NCI-H1436 (cell line): Measurements from ENCODE around the gene SLC3A2.
"Not testable (repeated sequence)": the region's sequence is repeated elsewhere in the genome, so short reads cannot be mapped to it uniquely, and the experiment has no call there.

Experiments
- DNase-seq: peaks from one replicate; lab custom pipeline; 2025; lab: John Stamatoyannopoulos, UW

Gene SLC3A2

DNA sequence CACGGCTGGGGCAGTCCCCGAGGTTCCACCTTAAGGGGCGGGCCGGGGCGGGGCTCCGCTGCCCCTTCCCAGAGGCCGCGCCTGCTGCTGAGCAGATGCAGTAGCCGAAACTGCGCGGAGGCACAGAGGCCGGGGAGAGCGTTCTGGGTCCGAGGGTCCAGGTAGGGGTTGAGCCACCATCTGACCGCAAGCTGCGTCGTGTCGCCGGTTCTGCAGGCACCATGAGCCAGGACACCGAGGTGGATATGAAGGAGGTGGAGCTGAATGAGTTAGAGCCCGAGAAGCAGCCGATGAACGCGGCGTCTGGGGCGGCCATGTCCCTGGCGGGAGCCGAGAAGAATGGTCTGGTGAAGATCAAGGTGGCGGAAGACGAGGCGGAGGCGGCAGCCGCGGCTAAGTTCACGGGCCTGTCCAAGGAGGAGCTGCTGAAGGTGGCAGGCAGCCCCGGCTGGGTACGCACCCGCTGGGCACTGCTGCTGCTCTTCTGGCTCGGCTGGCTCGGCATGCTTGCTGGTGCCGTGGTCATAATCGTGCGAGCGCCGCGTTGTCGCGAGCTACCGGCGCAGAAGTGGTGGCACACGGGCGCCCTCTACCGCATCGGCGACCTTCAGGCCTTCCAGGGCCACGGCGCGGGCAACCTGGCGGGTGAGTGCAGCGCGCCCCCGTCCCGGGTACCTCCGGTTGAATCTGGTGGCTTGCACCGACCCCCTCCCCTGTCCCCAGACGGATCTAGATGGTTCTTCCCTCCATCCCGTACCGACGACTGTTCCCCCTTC, at the start of gene SLC3A2:
TSS of gene SLC3A2 (plus strand) at position 94 of the 776 bp plus-strand sequence. CDS start at position 222, 128 bp downstream.
- DNase-seq, result peak; percentile 91

DNA sequence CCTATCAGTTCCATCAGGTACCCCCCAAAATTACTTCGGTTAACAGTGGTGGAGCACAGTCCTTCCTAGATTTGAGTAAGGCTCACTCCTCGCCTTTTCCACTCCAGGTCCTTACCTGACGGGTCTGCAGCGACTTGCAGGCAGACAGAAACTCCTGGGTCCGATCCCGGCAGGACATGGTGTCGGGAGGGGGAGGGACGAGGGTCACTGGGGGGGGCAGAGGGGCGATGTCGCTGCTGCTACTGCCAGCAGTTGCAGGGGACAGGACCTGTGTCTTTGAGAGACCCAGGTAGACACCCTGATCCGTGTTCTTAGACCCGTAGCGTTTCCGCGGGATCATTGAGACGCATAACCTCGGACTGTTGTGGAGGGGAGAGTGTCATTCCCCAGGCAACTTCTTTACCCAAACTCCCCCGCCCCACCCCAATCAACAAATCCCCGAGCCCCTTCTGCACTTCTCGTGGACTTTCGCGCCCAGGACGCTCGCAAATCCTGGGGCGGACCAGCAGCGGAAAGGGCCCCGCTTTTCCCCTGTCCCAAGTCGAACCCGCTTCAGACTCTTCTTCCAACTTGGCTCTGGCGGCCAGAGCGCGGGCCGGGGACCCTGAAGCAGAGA, 49.7 kb upstream of the SLC3A2 start:
- DNase-seq, result peak; percentile 35

DNA sequence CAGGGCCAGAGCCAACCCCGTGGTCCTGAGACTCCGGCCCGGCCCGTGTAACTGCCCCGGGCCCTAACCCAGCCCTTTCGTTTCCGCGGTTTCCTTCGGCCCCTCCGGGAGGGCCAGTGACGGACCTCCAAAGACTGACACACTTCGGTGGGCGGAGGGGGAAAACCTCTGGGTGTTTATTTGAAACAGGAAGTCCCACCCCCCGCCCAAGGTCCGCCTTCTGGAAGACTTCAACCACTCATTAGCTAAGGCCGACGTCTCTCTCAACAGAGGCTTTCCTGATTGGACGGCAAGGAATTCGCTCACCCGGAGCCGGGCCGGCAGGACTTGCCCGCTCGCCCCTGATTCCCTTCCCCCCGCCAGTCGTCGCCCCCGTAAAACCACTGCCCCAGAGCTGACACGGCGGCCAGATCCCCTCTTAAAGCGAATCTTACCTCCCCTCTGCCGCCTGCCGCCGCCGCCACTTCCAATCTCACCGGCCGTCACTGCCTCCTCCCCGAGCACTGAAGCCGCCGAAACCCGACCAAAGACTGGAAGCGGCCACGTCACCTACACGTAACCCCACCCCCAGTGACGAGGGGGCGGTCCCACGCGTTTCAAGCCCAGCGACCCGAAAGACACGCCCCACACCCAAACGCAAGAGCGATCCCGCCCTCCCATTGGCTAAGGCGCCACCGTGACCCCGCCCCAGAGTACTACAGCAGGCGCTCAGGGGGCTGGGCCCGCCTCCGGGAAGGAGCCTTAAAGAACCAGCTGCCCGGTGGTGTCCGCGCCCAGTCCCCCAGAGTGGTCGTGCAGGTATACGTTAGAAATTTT, 49.0 kb upstream of the SLC3A2 start, which contains the start of gene STX5:
TSS of gene STX5 (minus strand) at position 532 of the 816 bp plus-strand sequence. CDS start 808 bp downstream, outside the sequence.
- peak; percentile 98 for DNase-seq

DNA sequence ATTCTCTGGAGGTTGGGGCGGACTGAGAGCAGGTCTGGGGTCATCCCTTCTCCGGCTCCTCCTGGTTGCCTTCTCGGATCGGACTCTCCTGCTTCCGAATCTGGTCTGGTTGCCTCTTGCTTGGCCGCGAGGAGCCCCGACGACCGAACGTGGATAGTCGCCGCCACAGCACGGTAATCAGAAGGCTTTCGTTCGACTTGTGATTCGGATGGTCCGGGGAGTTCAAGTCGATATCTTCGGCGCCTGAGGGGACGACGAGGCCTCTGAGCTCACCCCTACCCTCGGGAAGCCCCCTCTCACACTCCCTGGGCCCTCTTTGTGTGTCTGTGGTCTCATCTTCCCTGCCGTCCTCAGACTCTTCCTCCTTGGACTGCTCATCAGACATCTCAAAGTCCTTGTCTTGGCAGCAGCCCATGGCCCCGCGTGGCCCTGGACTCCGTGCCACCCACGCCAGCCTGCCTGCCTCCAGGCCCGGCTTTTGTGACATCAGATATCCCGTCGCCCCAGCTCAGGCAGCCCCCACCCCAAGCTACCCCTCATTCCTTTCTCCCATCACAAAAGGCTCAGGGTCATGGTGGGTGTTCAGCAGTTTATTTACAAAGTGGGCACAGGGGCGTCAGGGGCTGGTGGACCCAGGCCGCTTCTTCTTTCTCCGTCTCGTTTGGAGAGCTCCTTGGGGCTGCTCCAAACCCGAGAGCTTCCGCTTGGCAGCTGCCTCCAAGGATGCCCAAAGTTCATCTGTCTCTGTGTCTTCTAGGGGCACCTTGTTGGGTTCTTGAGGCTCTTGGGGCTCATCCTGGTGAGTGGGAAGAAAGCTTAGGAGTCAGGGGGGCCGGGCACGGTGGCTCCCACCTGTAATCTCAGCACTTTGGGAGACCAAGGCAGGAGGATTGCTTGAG, 48.1 kb upstream of the SLC3A2 start, which contains the start of gene TEX54:
TSS of gene TEX54 (minus strand) at position 506 of the 899 bp plus-strand sequence.
- no peak for DNase-seq

DNA sequence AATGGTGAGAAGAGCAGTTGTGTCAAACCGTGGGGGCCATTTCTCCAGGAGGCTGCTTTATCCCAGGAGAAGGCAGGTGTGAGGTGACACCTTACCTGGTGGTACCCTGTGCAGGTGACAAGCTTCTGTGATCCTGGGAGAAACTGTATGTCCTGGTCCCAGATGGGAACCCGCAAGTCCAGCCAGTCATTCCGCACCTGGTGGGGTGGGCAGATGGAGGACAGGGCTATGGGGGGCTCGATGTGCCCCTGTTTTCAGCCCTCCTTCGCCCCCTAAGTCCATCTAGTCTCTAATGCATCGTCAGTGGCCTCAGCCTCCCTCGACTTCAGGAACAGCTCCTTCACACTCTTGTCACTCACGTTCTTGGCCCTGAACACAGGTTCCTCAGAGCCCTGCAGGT, 45.4 kb upstream of the SLC3A2 start:
- DNase-seq, result no peak

DNA sequence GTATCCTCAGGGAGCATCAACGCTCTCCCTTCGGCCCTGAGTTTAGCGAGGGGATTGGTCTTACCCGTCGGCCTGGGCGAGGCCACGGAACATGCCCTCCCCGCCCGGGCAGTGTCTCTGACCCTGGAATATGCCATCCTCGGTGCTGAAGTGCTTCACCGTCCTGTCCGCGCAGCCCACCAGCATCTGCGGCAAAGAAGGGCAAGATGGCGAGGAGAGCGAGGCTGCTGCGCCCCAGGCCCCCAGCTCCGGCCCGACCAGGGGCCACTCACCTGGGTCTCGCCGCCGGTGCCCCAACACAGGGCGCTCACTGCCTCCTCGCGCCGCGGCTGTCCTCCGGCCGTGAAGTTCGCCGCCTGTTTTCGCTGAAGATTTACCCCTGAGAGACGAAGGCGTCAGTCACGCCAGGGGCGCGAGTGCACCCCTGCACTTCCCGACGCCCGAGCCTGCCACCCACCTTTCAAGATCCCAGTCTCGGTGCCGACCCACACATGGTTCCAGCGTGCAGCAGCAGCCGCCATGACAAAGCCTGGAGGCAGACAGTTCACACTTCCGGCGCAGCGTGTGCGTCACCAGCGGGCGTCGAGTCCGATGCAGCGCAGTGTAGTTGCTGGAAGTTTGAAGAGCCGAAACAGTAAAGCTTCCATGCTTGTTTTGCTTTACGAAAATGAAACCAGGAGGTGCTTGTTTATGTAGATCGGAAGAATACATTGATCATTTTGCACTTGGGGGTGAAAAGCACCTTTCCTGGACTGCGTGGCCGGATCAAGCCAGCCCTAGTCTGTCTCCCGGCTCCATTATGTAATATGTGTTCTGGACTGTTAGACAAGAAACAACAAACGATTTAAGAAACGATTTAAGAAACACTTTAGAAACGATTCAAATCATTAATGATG, 41.4 kb upstream of the SLC3A2 start, which contains the start of gene WDR74:
TSS of gene WDR74 (minus strand) at position 541 of the 896 bp plus-strand sequence. CDS start at position 521, 20 bp downstream.
- DNase-seq, result peak; percentile 81

DNA sequence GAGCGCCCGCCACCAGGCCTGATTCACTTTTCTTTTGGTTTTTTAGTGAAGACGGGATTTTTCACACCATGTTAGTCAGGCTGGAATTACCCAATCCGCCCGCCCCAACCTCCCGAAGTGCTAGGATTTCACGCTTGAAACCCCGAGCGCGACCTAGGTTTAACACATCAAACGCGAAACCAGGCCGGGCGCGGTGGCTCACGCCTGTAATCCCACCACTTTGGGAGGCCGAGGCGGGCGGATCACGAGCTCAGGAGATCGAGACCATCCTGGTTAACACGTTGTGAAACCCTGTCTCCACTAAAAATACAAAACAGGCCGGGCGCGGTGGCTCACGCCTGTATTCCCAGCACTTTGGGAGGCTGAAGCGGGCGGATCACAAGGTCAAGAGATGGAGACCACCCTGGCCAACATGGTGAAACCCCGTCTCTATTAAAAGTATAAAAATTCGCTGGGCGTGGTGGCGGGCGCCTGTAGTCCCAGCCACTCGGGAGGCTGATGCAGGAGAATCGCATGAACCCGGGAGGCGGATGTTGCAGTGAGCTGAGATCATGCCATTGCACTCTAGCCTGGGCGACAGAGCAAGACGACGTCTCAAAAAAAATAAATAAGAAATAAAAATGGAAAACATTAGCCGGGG, 39.9 kb upstream of the SLC3A2 start:
- DNase-seq, result peak; percentile 43

DNA sequence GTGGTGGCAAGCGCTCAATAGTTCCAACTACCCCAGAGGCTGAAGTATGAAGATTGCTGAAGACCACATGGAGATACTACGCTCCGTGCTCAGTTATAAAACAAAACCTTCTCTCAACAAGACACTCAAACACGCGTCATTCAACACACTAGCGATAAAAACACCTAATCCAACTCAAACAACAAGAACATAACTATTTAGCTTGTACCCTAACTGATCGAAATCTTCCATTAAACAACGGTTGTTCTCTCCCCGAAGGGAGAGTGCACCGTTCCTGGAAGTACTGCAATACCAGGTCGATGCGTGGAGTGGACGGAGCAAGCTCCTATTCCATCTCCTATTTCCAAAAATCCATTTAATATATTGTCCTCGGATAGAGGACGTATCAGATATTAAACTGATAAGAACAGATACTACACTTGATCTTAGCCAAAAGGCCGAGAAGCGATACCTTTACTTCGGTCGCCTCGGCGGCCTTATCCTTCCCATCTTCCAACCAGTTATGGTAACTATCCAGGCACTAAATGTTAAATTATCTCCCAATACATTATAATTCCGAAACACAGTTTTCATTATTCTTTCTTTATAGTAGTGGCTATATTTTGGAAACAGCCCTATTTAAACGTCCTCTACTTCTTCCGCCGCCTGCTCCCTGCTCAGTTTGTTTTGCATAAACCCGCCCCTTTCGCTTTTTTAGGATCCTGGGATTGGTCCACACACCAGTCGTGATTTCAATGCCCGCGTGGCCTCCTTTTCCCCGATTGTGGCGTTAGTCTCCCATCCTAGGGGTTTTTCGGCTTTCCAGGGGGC, 39.1 kb upstream of the SLC3A2 start:
- DNase-seq, result peak; percentile 90

DNA sequence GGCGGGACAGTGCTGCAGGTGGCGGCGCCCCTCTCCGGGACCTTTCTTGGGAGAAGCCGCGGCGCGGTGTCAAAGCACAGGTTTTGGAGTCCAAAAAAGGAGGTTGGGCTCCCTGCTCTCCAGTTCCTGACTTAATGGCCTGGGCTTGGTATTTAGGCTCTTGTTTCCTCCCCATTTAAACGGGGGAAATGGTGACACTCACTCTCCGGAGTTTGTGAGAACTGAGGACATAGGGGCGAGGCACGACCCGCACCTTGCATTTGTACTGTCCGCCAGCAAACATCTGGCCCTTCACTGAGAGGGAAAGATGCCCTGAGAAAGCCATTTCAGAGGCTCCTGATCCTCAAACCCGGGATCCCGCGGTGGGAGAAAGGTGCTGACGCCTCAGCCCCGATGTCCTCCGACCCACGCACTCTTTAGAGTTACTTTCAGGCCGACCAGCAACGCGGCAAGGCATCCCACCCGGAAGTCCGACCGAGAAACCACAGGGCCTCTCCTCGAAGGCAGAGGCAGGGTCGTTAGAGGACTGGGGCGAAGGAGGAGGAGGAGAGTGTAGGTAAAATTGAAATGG, 38.4 kb upstream of the SLC3A2 start:
- DNase-seq, result no peak

DNA sequence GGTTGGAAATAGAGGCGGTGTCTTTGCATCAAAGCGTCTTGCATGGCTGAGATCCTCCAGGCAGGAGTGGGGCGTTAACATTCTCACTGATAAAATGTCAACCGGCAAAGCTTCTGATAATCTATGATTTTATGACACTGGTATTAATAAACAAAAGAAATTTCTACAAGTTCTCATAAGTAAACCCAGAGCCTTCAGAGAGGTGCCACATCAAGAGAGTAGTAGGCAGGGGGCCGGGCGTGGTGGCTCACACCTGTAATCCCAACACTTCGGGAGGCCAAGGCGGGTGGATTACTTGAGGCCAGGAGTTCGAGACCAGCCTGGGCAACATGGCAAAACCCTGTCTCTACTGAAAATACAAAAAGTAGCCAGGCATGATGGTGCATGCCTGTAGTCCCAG, 37.8 kb upstream of the SLC3A2 start:
- DNase-seq, result not testable (repeated sequence)

DNA sequence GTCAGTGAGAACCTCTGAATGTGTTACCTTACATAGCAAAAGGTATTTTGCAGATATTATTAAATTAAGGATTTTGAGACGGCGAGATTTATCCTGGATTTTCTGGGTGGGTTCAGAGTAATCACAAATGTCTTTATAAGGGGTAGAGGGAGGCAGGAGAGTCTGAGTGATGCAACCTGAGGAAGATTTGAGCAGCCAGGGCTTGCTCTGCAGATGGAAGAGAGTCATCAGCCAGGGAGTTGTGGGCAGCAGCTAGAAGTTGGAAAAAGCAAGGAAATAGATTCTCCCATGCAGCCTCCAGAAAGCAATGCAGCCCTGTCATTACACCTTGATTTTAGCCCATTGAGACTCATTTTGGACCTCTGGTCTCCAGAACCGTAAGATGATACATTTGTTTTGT, 37.2 kb upstream of the SLC3A2 start:
- no peak for DNase-seq

DNA sequence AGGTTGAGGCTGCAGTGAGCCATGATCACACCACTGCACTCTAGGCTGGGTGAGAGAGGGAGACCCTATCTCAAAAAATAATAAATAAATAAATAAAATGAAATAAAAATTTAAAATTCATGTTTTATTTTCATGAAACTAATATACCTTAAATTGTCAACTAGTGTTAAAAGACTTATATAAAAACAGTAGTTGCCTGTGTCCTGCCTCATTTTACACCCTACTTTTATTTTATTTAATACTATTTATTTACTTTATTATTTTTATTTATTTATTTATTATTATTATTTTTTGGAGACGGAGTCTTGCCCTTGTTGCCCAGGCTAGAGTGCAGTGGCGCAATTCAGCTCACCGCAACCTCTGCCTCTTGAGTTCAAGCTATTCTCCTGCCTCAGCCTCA, 36.5 kb upstream of the SLC3A2 start:
- DNase-seq, result no peak

DNA sequence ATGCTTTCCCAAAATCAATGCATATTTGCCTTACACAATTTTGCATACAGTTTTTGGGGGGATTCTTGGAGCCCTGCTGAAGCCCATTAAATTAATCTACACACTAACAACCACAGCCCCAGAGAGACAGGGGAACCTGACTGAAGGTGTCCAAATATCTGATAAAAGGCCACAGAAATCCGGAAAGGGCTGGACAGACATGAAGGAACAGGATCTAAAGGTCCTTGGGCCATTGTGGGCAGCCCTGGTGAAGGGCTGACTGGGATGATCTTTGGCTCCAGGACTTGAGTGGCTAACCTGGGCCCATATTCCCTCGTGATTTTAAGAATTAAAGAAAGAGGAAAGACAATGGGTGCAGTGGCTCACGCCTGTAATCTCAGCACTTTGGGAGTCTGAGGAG, 34.5 kb upstream of the SLC3A2 start:
- DNase-seq, result no peak

DNA sequence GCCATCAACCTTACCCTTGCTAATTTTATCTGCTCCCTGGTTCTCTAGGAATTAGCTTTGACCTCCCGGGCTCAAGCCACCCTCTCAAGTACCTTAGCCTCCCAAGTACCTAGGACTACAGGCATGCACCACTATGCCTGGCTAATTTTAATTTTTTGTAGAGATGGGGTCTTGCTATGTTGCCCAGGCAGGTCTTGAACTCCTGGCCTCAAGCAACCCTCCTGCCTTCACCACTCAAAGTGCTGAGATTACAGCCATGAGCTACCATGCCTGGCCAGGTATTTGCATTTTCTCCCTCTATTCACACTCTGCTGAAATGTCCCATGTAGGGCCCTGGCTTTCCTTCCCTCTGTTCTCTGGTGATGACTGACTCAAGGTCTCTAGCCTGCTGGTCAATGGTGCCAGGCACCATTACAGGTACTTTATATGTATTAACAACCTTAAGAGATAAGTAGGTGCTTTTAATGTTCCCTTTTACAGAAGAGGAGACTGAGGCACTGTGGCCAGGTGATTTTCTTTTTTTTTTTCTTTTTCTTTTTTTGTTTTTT, 32.9 kb upstream of the SLC3A2 start:
- no peak for DNase-seq

DNA sequence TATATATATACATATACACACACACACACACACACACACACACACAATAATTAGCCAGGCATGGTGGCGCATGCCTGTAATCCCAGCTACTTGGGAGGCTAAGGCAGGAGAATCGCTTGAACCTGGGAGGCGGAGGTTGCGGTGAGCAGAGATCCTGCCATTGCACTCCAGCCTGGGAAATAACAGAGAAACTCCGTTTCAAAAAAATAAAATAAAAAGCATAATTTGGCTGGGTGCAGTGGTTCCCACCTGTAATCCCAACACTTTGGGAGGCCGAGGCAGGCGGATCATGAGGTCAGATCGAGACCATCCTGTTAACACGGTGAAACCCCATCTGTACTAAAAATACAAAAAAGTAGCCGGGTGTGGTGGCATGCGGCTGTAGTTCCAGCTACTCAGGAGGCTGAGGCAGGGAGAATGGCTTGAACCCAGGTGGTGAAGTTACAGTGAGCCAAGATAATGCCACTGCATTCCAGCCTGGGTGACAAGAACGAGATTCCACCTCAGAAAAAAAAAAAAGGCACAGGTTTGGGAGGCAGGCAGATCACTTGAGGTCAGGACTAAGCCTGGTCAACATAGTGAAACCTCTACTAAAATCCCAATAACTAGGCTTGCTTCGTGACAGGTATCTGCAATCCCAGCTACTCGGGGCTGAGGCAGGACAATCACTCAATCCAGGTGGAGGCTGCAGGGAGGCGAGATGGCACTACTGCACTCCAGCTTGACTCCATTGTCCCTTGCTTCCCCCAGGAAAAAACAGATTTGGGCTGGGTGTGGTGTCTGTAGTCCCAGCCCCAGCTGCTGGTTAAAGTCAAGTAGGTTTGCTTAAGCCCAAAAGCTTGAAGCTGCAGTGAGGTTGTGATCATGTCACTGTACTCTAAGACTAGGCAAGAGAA, 29.5 kb upstream of the SLC3A2 start:
- DNase-seq, result no peak

DNA sequence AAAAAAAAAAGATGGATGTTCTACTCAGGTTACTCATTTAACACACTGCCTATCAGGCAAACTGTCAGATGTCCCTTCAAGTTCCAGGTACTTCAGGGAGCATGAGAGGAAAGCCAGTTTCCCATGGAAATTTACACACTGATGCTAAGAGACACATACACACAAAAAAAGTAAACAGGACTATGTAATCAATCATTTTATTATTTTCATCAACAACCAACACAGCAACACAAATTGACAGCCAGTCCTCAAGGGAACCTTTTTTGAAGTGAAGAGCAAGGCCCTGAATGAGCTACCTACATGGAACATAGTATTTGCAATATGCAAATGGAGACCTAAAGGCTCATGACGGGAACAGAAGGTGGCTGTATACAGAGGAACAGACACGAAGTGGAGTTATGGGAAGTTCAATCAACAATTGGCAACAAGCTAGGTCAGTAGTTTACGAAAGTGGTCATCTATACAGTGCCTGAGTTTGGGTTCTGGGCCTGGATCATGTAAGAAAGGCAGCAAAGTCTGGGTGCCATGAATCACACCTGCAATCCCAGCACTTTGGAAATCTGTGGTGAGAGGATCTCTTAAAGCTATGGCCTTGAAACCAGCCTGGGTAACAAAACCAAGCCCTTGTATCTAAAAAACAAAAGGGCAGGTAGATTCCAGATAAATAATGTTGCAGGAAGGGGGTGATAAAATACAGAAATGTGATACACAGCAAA, 28.7 kb upstream of the SLC3A2 start:
- DNase-seq, result no peak
